ENCODE data around the gene EEF2K. TPM values are rescaled to one million over a fixed set of nuclear protein-coding genes. Genes with fewer than 3 reads are reported as not detected.

The EEF2K gene
- total RNA-seq, 2 donors from 2014 or later: 9.8 to 15.8 TPM

- no peak overlapping the region for H3K4me3 Mint-ChIP-seq
- TF ChIP-seq, protein P1, sequence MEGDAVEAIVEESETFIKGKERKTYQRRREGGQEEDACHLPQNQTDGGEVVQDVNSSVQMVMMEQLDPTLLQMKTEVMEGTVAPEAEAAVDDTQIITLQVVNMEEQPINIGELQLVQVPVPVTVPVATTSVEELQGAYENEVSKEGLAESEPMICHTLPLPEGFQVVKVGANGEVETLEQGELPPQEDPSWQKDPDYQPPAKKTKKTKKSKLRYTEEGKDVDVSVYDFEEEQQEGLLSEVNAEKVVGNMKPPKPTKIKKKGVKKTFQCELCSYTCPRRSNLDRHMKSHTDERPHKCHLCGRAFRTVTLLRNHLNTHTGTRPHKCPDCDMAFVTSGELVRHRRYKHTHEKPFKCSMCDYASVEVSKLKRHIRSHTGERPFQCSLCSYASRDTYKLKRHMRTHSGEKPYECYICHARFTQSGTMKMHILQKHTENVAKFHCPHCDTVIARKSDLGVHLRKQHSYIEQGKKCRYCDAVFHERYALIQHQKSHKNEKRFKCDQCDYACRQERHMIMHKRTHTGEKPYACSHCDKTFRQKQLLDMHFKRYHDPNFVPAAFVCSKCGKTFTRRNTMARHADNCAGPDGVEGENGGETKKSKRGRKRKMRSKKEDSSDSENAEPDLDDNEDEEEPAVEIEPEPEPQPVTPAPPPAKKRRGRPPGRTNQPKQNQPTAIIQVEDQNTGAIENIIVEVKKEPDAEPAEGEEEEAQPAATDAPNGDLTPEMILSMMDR (conservative IDR thresholded peaks at IDR 0.05): no peak
- WGBS, 2 experiments (ENCODE audit: insufficient coverage in 1 of 2, insufficient read length in 1 of 2): 89% methylated on average over 3 of the region's 3 CpGs; no CpG with 5 or more reads in 1 of the 2 experiments
Measured at GRCh38 chr16:22240023-22240710, 34.1 kb downstream of the EEF2K start.

GRCh38 chr16:22250522-22250921 lies 44.4 kb downstream of the EEF2K start:
- DNase-seq: no peak
- Histone ChIP-seq H3K4me1 (ENCODE audit: control insufficient read depth, insufficient read depth, low read length) (no peaks in the 10 kb centered on the region), H3K4me3 (ENCODE audit: low read length) (no peak overlapping the region), H3K27ac (ENCODE audit: low read depth, low read length) (no peak overlapping the region), H3K36me3 (ENCODE audit: control insufficient read depth, insufficient read depth, low read length) (peaks cover 7% of the 10 kb centered on the region), H3K9ac (ENCODE audit: extremely low read depth, low read length, poor library complexity, severe bottlenecking) (no peak overlapping the region), H3K9me3 (ENCODE audit: control insufficient read depth, low read length) (peaks cover 7% of the 10 kb centered on the region), H3K27me3 (ENCODE audit: control insufficient read depth, insufficient read depth, low read length, poor library complexity, severe bottlenecking) (no peaks in the 10 kb centered on the region)
- H3K27ac Mint-ChIP-seq: no peak overlapping the region
- H3K9me3 Mint-ChIP-seq: peaks cover 7% of the 10 kb centered on the region
- peaks cover 35% of the 10 kb centered on the region for H3K36me3 Mint-ChIP-seq (ENCODE audit: low read depth)
- H3K4me1 Mint-ChIP-seq: no peaks in the 10 kb centered on the region
- 93 to 100% methylated on average over 4 to 6 of the region's 6 CpGs for WGBS, 2 experiments (ENCODE audit: insufficient coverage in 1 of 2, insufficient read length in 1 of 2)
- no peak overlapping the region for H3K4me3 Mint-ChIP-seq
- TF ChIP-seq, protein P1 (conservative IDR thresholded peaks at IDR 0.05): no peak
- H3K27me3 Mint-ChIP-seq (ENCODE audit: insufficient read depth): no peaks in the 10 kb centered on the region

More at GRCh38 chr16:22240023-22240710, 34.1 kb downstream of the EEF2K start:
- Histone ChIP-seq H3K9me3 (ENCODE audit: control insufficient read depth, low read length) (no peaks in the 10 kb centered on the region), H3K9ac (ENCODE audit: extremely low read depth, low read length, poor library complexity, severe bottlenecking) (no peak overlapping the region), H3K27me3 (ENCODE audit: control insufficient read depth, insufficient read depth, low read length, poor library complexity, severe bottlenecking) (no peaks in the 10 kb centered on the region), H3K36me3 (ENCODE audit: control insufficient read depth, insufficient read depth, low read length) (no peaks in the 10 kb centered on the region), H3K4me1 (ENCODE audit: control insufficient read depth, insufficient read depth, low read length) (no peaks in the 10 kb centered on the region), H3K27ac (ENCODE audit: low read depth, low read length) (no peak overlapping the region), H3K4me3 (ENCODE audit: low read length) (no peak overlapping the region)
- H3K4me1 Mint-ChIP-seq: no peaks in the 10 kb centered on the region
- H3K27ac Mint-ChIP-seq: no peak overlapping the region
- DNase-seq: no peak
- no peaks in the 10 kb centered on the region for H3K9me3 Mint-ChIP-seq
- peaks cover 2% of the 10 kb centered on the region for H3K36me3 Mint-ChIP-seq (ENCODE audit: low read depth)
- H3K27me3 Mint-ChIP-seq (ENCODE audit: insufficient read depth): no peaks in the 10 kb centered on the region

GRCh38 chr16:22252317-22252716 lies 46.2 kb downstream of the EEF2K start:
- Histone ChIP-seq H3K4me1 (ENCODE audit: control insufficient read depth, insufficient read depth, low read length) (no peaks in the 10 kb centered on the region), H3K4me3 (ENCODE audit: low read length) (no peak overlapping the region), H3K27me3 (ENCODE audit: control insufficient read depth, insufficient read depth, low read length, poor library complexity, severe bottlenecking) (no peaks in the 10 kb centered on the region), H3K36me3 (ENCODE audit: control insufficient read depth, insufficient read depth, low read length) (peaks cover 7% of the 10 kb centered on the region), H3K27ac (ENCODE audit: low read depth, low read length) (no peak overlapping the region), H3K9ac (ENCODE audit: extremely low read depth, low read length, poor library complexity, severe bottlenecking) (no peak overlapping the region), H3K9me3 (ENCODE audit: control insufficient read depth, low read length) (peaks cover 7% of the 10 kb centered on the region)
- H3K27ac Mint-ChIP-seq: no peak overlapping the region
- H3K4me3 Mint-ChIP-seq: no peak overlapping the region
- H3K9me3 Mint-ChIP-seq: peaks cover 8% of the 10 kb centered on the region
- TF ChIP-seq, protein P1 (conservative IDR thresholded peaks at IDR 0.05): no peak
- DNase-seq: peak; percentile 55
- H3K36me3 Mint-ChIP-seq (ENCODE audit: low read depth): peaks cover 44% of the 10 kb centered on the region
- 93 to 94% methylated on average over 5 of the region's 5 CpGs for whole genome bisulfite sequencing, 2 experiments (ENCODE audit: insufficient coverage in 1 of 2, insufficient read length in 1 of 2)
- no peaks in the 10 kb centered on the region for H3K4me1 Mint-ChIP-seq
- no peaks in the 10 kb centered on the region for H3K27me3 Mint-ChIP-seq (ENCODE audit: insufficient read depth)

Measured in endodermal cell (in vitro differentiated cells).